MM.1S (cell line): ENCODE measurements around the gene APBB2.

Source experiments
- CTCF ChIP-seq: fragments of 300-600 bp; sonication (generic); IDR thresholded peaks from 2 replicates; pipeline ENCODE4 v1.5.1; 2016; ENCODE audit warnings: antibody characterized with exemption, low read length, mixed read lengths
- EZH2 ChIP-seq: fragments of 300-600 bp; sonication (generic); optimal IDR thresholded peaks from 2 replicates; pipeline ENCODE3; 2017; ENCODE audit warnings: low read depth, mild to moderate bottlenecking, antibody characterized with exemption, low read length, mixed read lengths
- EZH2phosphoT487 ChIP-seq: fragments of 300-600 bp; sonication (generic); IDR thresholded peaks from 2 replicates; pipeline ENCODE4 v1.6.1; 2018; ENCODE audit warnings: antibody characterized with exemption, low read length

- TF ChIP-seq CTCF (no peak), EZH2 (no peak), EZH2phosphoT487 (no peak)
These were observed 235.8 kb downstream of the APBB2 start for GRCh38 chr4:40978548-40978947.
